Measurements from ENCODE around the gene FZD7. TPM values are rescaled to one million over a fixed set of nuclear protein-coding genes. Genes with fewer than 3 reads are reported as not detected.
A peak's percentile ranks its signal among the peaks of the same experiment; 100 is the strongest.

FZD7 gene
- 10 to 100 TPM in 2 of 4 donors, 1 to 10 TPM in 2; 5.8 to 18.8 (median 11.4) TPM for total RNA-seq

- Histone ChIP-seq H3K27me3 (no peaks in the 10 kb centered on the region), H3K9me3 (no peaks in the 10 kb centered on the region), H3K4me1 (peaks cover 0 to 24% (median 12%) of the 10 kb centered on the region in 4 donors), H3K36me3 (no peaks in the 10 kb centered on the region), H3K4me3 (peak within 1 kb of the TSS; percentile 72 to 81 (median 78)), H3K27ac (peak within 1 kb of the TSS; percentile 79 to 95 (median 90))
- TF ChIP-seq POLR2A (IDR thresholded peaks at IDR 0.05) (peak; percentile 36 to 92), CTCF (IDR thresholded peaks at IDR 0.05) (peak in 3 of 6 experiments; percentile 34 to 44 (median 42))
- DNase-seq = peak; percentile 86 to 96 (median 95)
These were observed at the start of gene FZD7 for GRCh38 chr2:202033317-202034248. Gene FZD7 (plus strand): TSS chr2:202033855. CDS start chr2:202034648, 793 bp downstream.

GRCh38 chr2:201984333-201984732 lies 49.3 kb upstream of the FZD7 start:
- TF ChIP-seq POLR2A (IDR thresholded peaks at IDR 0.05) = no peak
- TF ChIP-seq CTCF (IDR thresholded peaks at IDR 0.05) = no peak

GRCh38 chr2:201984800-201985525 lies 48.7 kb upstream of the FZD7 start:
- DNase-seq = no peak
- no peak overlapping the region for H3K4me3 ChIP-seq
- TF ChIP-seq POLR2A (IDR thresholded peaks at IDR 0.05) (no peak), CTCF (IDR thresholded peaks at IDR 0.05) (no peak)
- H3K9me3 ChIP-seq = no peaks in the 10 kb centered on the region
- H3K36me3 ChIP-seq = no peaks in the 10 kb centered on the region
- H3K27me3 ChIP-seq = no peaks in the 10 kb centered on the region
- H3K4me1 ChIP-seq = no peaks in the 10 kb centered on the region
- H3K27ac ChIP-seq = no peak overlapping the region

More at GRCh38 chr2:201984333-201984732, 49.3 kb upstream of the FZD7 start:
- H3K4me1 ChIP-seq = no peaks in the 10 kb centered on the region
- DNase-seq = no peak
- H3K4me3 ChIP-seq = no peak overlapping the region
- H3K36me3 ChIP-seq = no peaks in the 10 kb centered on the region
- H3K9me3 ChIP-seq = no peaks in the 10 kb centered on the region
- no peak overlapping the region for H3K27ac ChIP-seq
- no peaks in the 10 kb centered on the region for H3K27me3 ChIP-seq

GRCh38 chr2:201985728-201986462 lies 47.8 kb upstream of the FZD7 start:
- Histone ChIP-seq H3K9me3 (no peaks in the 10 kb centered on the region), H3K36me3 (no peaks in the 10 kb centered on the region), H3K27ac (no peak overlapping the region), H3K27me3 (no peaks in the 10 kb centered on the region), H3K4me1 (no peaks in the 10 kb centered on the region), H3K4me3 (no peak overlapping the region)
- TF ChIP-seq POLR2A (IDR thresholded peaks at IDR 0.05) (no peak), CTCF (IDR thresholded peaks at IDR 0.05) (no peak)
- DNase-seq = no peak

- Histone ChIP-seq H3K27me3 (no peaks in the 10 kb centered on the region), H3K27ac (no peak overlapping the region), H3K9me3 (no peaks in the 10 kb centered on the region), H3K4me3 (no peak overlapping the region), H3K36me3 (no peaks in the 10 kb centered on the region), H3K4me1 (no peaks in the 10 kb centered on the region)
- no peak for DNase-seq
- no peak for TF ChIP-seq CTCF (IDR thresholded peaks at IDR 0.05)
- TF ChIP-seq POLR2A (IDR thresholded peaks at IDR 0.05) = no peak
These were observed 47.3 kb upstream of the FZD7 start for GRCh38 chr2:201986463-201986735.
